ENCODE measurements around the gene SLC6A9. TPM values are rescaled to one million over a fixed set of nuclear protein-coding genes. Genes with fewer than 3 reads are reported as not detected.

Gene SLC6A9
- total RNA-seq, 2 donors from 2014 or later: 4.6 to 5.6 TPM

DNA sequence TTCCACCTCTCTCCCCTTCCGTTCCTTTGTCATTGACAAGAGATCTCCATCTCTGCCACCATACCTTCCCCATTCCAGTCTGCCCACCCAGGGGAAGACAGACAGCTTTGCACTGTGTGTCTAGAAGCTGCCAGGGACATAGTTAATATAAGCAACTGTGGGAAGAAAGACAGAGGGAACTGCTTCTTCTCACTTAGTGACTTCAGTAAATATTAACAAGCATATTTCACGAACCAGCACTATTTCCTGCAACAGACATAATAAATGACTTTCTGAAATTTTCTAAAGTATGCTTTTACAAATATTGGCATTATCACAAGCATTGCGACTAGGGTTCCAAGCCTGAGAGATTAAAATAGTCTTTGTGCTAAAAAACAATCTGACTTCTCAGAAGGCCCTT is 43.2 kb upstream of the SLC6A9 start:
- no peak overlapping the region for H3K27ac ChIP-seq
- H3K4me1 ChIP-seq (replicated peaks): no peaks in the 10 kb centered on the region
- H3K9me3 ChIP-seq: no peaks in the 10 kb centered on the region
- no peak for DNase-seq (ENCODE audit: low spot score)
- TF ChIP-seq POLR2A (IDR thresholded peaks at IDR 0.05) (no peak), CTCF (IDR thresholded peaks at IDR 0.05) (no peak), POLR2AphosphoS5 (IDR thresholded peaks at IDR 0.05) (no peak)
- no peaks in the 10 kb centered on the region for H3K27me3 ChIP-seq (replicated peaks; ENCODE audit: insufficient read depth)
- no peak overlapping the region for H3K4me3 ChIP-seq
- intact Hi-C loops (cut with DNase I): no loop called here
- 34% methylated on average over 3 of the region's 3 CpGs for WGBS
- no peaks in the 10 kb centered on the region for H3K36me3 ChIP-seq

- Histone ChIP-seq H3K4me3 (no peak overlapping the region), H3K4me1 (replicated peaks) (no peaks in the 10 kb centered on the region), H3K27ac (no peak overlapping the region), H3K9me3 (no peaks in the 10 kb centered on the region), H3K27me3 (replicated peaks; ENCODE audit: insufficient read depth) (no peaks in the 10 kb centered on the region), H3K36me3 (no peaks in the 10 kb centered on the region)
- WGBS: 71% methylated on average over 2 of the region's 2 CpGs
- no peak for DNase-seq (ENCODE audit: low spot score)
- TF ChIP-seq CTCF (IDR thresholded peaks at IDR 0.05): no peak
- no peak for TF ChIP-seq POLR2AphosphoS5 (IDR thresholded peaks at IDR 0.05)
- no peak for TF ChIP-seq POLR2A (IDR thresholded peaks at IDR 0.05)
- intact Hi-C loops (cut with DNase I): no loop called here
These were observed 42.3 kb upstream of the SLC6A9 start for GRCh38 chr1:44073528-44073927.

GRCh38 chr1:44072821-44073220 is 41.6 kb upstream of the SLC6A9 start:
- TF ChIP-seq POLR2A (IDR thresholded peaks at IDR 0.05) (no peak), POLR2AphosphoS5 (IDR thresholded peaks at IDR 0.05) (no peak), CTCF (IDR thresholded peaks at IDR 0.05) (no peak)
- DNase-seq (ENCODE audit: low spot score): no peak
- intact Hi-C loops (cut with DNase I): no loop called here

DNA sequence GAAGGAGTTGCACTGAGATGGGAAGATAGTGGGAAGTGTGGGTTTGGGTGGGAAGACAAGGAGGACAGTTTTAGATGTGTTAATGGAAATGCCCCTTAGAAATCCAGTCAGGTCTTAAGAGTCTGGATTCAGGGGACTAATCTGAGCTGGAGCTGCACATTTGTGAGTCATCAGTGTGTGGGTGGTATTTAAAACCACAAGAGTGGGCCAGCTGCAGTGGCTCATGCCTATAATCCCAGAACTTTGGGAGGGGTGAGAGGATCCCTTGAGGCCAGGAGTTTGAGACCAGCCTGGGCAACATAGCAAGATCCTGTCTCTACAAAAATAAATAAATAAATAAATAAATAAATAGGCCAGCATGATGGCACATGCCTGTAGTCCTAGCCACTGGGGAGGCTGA is 40.9 kb upstream of the SLC6A9 start:
- Histone ChIP-seq H3K36me3 (no peaks in the 10 kb centered on the region), H3K27ac (no peak overlapping the region), H3K27me3 (replicated peaks; ENCODE audit: insufficient read depth) (no peaks in the 10 kb centered on the region), H3K9me3 (no peaks in the 10 kb centered on the region), H3K4me1 (replicated peaks) (no peaks in the 10 kb centered on the region), H3K4me3 (no peak overlapping the region)
- DNase-seq (ENCODE audit: low spot score): no peak
- no peak for TF ChIP-seq POLR2AphosphoS5 (IDR thresholded peaks at IDR 0.05)
- TF ChIP-seq CTCF (IDR thresholded peaks at IDR 0.05): no peak
- TF ChIP-seq POLR2A (IDR thresholded peaks at IDR 0.05): no peak
- intact Hi-C loops (cut with DNase I): no loop called here

More at GRCh38 chr1:44072821-44073220, 41.6 kb upstream of the SLC6A9 start:
- Histone ChIP-seq H3K36me3 (no peaks in the 10 kb centered on the region), H3K27ac (no peak overlapping the region), H3K4me3 (no peak overlapping the region), H3K4me1 (replicated peaks) (no peaks in the 10 kb centered on the region), H3K27me3 (replicated peaks; ENCODE audit: insufficient read depth) (no peaks in the 10 kb centered on the region), H3K9me3 (no peaks in the 10 kb centered on the region)
- 93% methylated on average over 2 of the region's 2 CpGs for WGBS

DNA sequence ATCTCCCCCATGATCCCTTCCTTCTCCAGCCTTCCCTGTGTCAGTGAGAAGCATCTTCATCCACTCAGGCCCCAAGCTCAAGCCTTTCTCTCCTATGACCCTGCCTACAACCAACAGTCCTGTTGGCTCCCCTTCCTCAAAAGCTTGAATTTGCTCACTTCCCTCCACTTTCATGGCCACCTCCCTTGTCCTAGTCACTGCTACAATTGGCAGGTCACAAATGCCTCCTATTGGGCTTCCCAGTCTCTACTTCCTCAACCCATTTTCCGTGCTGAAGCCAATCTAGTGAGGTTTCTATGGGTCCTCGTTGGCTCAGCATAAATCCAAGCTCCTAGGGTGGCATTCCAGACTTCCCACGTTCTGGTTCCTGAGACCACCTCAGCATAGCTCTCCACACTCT is 40.2 kb upstream of the SLC6A9 start:
- H3K27me3 ChIP-seq (replicated peaks; ENCODE audit: insufficient read depth): no peaks in the 10 kb centered on the region
- H3K4me1 ChIP-seq (replicated peaks): no peaks in the 10 kb centered on the region
- intact Hi-C loops (cut with DNase I): no loop called here
- H3K27ac ChIP-seq: no peak overlapping the region
- H3K9me3 ChIP-seq: no peaks in the 10 kb centered on the region
- DNase-seq (ENCODE audit: low spot score): no peak
- WGBS: 90% methylated on average over 3 of the region's 3 CpGs
- H3K36me3 ChIP-seq: no peaks in the 10 kb centered on the region
- TF ChIP-seq POLR2A (IDR thresholded peaks at IDR 0.05) (no peak), POLR2AphosphoS5 (IDR thresholded peaks at IDR 0.05) (no peak), CTCF (IDR thresholded peaks at IDR 0.05) (no peak)
- no peak overlapping the region for H3K4me3 ChIP-seq

Data from prostate gland (tissue), 2 donors.